Activated CD8-positive, alpha-beta T cell treated with anti-CD3 and anti-CD28 coated beads, Interleukin-2, amount 10 ng/mL, durations not matched to agents 7 days and 5 days (primary cell): ENCODE data around the gene PTPRU. TPM values are rescaled to one million over a fixed set of nuclear protein-coding genes. Genes with fewer than 3 reads are reported as not detected.

Experiments used
- ATAC-seq: fragments of 150-1000 bp; cut with Tn5 transposase; one replicate; pipeline ENCODE4 v1.10.0; 2021; ENCODE audit warnings: moderate library complexity
- CTCF ChIA-PET: fragments of 350-600 bp; sonication (Branson Sonifier 250); formaldehyde crosslinking; loops from one replicate; lab custom pipeline; 2021; ENCODE audit warnings: antibody characterized with exemption; lab: Charles Lee
- POLR2A ChIA-PET: fragments of 350-600 bp; sonication (Branson Sonifier 250); formaldehyde crosslinking; loops from one replicate; lab custom pipeline; 2021; ENCODE audit warnings: antibody characterized with exemption; lab: Charles Lee
- DNase-seq: peaks from one replicate; pipeline ENCODE4 v3.0.0-alpha.2; 2020
- H3K27ac Mint-ChIP-seq: one replicate; pipeline ENCODE4 v1.8.0; 2021; ENCODE audit warnings: mild to moderate bottlenecking, mixed read lengths
- H3K27me3 Mint-ChIP-seq: one replicate; pipeline ENCODE4 v1.8.0; 2021; ENCODE audit warnings: low read depth, mixed read lengths
- H3K36me3 Mint-ChIP-seq: one replicate; pipeline ENCODE4 v1.8.0; 2021; ENCODE audit warnings: low read depth, mixed read lengths
- H3K4me1 Mint-ChIP-seq: one replicate; pipeline ENCODE4 v1.8.0; 2021; ENCODE audit warnings: low read depth, mixed read lengths
- H3K4me3 Mint-ChIP-seq: one replicate; pipeline ENCODE4 v1.8.0; 2021; ENCODE audit warnings: mild to moderate bottlenecking, mixed read lengths
- H3K9me3 Mint-ChIP-seq: one replicate; pipeline ENCODE4 v1.8.0; 2022; ENCODE audit warnings: mixed read lengths; ENCODE audit not compliant: insufficient read depth
- total RNA-seq, 2 experiments: library from RNA; stranded (reverse); gene quantifications; one replicate each; pipeline ENCODE4 v1.2.3, GENCODE V29; 2021

The PTPRU gene
- total RNA-seq, 2 experiments from 2014 or later = 0.13 TPM; not detected in 1

DNA sequence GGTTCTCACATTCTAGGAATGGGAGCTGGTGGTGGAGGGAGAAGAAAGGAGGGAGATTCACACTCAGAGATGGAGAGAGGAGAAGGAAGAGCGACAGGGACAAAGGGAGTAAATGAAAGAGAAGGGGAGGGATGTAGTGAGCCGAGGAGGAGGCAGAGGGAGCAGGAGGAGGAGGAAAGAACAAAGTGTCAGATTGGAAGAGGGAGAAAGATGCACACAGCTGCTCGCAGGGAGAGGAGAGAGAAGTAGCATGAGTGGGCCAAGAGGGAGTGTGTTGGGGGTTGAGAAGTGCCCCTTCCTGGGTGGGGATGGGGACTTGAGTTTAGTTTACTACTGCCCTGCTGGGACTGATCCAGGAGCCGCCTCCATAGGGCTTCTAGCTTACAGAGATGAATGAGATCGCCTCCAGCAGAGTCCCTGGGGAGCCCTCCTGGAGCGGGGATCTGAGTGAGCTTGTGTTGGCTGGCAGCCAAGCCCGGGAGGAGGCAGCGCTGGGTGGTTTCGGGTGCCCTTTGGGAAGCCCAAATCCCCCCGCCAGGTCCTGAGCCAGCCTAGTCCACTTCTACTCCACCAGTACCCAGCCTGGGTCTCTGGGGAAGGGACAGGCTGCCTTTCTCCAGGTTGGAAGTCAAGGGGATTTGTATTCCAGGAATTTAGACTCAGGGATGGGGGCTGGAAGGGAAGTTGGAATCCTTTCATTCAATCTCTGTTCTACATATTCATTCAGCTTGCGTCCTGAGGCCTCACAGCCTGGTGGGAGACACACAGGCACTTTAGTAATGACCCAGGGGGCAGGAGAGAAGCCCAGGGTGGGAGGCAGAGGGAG, 20.9 kb downstream of the PTPRU start:
- peaks cover 37% of the 10 kb centered on the region for H3K27me3 Mint-ChIP-seq
- no peak overlapping the region for H3K4me3 Mint-ChIP-seq
- H3K36me3 Mint-ChIP-seq = no peaks in the 10 kb centered on the region
- no peak for ATAC-seq
- no peak overlapping the region for H3K27ac Mint-ChIP-seq
- CTCF ChIA-PET = no interaction called here
- POLR2A ChIA-PET = no interaction called here
- peaks cover 6% of the 10 kb centered on the region for H3K4me1 Mint-ChIP-seq
- no peaks in the 10 kb centered on the region for H3K9me3 Mint-ChIP-seq
- no peak for DNase-seq

DNA sequence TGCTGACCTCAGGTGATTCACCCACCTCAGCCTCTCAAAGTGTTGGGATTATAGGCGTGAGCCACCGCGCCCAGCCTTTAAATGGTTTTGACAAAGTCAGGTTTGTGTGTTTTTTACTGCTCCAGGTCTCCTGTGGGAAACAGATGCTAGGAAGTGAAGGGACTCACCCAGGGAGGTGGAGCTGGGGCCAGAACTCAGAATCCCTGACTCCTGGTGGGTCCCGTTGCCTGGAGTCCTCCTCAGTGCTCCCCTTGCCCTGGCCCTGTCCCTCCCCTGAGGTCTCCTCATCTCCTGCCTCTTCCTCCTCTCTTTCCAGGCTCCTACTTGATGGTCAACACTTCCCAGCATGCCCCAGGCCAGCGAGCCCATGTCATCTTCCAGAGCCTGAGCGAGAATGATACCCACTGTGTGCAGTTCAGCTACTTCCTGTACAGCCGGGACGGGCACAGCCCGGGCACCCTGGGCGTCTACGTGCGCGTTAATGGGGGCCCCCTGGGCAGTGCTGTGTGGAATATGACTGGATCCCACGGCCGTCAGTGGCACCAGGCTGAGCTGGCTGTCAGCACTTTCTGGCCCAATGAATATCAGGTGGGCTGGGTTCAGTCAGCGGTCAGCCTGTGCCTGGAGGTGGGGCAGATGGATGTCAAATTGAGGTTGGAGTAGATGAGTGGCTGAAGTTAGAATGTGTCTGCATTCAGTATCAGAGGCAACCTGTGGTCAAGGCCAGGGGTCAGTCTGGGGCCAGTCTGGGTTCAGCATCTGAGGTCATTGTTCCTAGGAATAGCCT, 22.1 kb downstream of the PTPRU start:
- Mint-ChIP-seq H3K9me3 (no peaks in the 10 kb centered on the region), H3K27me3 (peaks cover 43% of the 10 kb centered on the region), H3K4me1 (peaks cover 6% of the 10 kb centered on the region), H3K36me3 (no peaks in the 10 kb centered on the region), H3K27ac (no peak overlapping the region), H3K4me3 (no peak overlapping the region)
- DNase-seq (no peak), ATAC-seq (no peak)
- ChIA-PET POLR2A (no interaction called here), CTCF (no interaction called here)

DNA sequence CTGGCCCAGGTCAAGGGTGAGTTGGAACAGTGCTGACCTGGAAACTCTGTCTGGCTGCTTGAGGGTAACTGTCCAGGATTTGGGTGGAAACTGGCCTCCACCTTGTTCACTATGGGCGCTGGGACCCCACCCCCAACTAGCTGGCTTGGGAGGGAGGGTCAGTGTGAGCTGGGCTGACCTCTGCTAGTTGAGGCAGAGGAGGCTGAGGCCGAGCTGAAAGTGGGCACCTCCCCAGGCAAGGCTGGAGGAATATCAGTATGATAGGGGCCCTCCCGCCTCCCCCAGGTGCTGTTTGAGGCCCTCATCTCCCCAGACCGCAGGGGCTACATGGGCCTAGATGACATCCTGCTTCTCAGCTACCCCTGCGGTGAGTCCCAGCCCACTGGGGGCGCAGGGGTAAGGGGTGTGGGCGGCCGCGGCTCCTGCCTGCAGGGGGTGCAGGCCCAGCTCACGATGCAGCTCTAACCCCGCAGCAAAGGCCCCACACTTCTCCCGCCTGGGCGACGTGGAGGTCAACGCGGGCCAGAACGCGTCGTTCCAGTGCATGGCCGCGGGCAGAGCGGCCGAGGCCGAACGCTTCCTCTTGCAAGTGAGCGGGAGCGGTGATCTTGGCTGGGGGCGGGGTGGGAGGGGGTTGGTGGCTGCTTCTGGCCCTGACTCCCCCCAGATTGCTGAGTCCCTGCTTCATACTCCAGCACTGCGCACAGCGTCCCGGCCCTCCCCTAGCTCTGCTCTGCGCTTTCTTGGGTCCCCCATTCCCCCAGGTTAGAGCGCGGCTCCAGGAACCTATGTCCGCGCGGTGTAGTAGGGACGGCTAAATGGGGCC, 22.9 kb downstream of the PTPRU start:
- ATAC-seq = peak; percentile 54
- peak overlapping the region; percentile 49 for H3K4me3 Mint-ChIP-seq
- no peak for DNase-seq
- no peak overlapping the region for H3K27ac Mint-ChIP-seq
- ChIA-PET POLR2A (interaction anchor here (0.5 to 0.6 kb wide), 2 partner anchors 9 to 15 kb away, joined by 3 read pairs; no protein-coding TSS in a partner anchor), CTCF (no interaction called here)
- H3K27me3 Mint-ChIP-seq = peaks cover 43% of the 10 kb centered on the region
- no peaks in the 10 kb centered on the region for H3K9me3 Mint-ChIP-seq
- H3K4me1 Mint-ChIP-seq = peaks cover 6% of the 10 kb centered on the region
- H3K36me3 Mint-ChIP-seq = no peaks in the 10 kb centered on the region

DNA sequence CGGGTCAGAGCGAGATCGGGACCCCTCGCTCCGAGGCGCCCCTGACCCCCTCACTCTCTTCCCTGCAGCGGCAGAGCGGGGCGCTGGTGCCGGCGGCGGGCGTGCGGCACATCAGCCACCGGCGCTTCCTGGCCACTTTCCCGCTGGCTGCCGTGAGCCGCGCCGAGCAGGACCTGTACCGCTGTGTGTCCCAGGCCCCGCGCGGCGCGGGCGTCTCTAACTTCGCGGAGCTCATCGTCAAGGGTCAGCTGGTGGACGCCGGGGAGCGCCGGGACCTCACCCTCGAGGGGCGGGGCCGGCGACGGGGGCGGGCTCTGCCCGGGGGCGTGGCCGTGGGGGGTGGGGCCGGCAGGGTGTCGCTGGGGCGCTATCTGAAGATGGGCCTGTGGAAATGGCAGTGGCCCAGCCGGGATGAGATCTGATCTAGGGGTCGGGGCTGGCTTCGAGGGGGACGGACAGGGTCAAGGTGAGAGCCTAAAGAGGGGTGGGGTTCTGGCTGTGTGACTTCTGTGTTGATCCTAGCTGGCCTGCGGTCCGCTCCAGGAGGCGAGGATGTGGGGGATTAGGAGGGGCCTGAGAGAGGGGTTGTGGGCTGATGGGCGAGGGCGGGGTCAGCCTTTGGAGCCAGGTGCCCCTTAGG, 23.6 kb downstream of the PTPRU start:
- peak overlapping the region; percentile 53 for H3K4me3 Mint-ChIP-seq
- POLR2A ChIA-PET = interaction anchor here (0.6 kb wide), 1 partner anchor 16 kb away, joined by 3 read pairs; no protein-coding TSS in a partner anchor

DNA sequence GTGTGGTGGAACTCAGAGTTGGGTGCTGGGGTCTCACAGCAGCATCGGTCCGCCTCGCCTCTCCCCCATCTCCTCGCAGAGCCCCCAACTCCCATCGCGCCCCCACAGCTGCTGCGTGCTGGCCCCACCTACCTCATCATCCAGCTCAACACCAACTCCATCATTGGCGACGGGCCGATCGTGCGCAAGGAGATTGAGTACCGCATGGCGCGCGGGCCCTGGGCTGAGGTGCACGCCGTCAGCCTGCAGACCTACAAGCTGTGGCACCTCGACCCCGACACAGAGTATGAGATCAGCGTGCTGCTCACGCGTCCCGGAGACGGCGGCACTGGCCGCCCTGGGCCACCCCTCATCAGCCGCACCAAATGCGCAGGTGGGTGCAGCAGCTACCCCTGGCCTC, 24.2 kb downstream of the PTPRU start:
- Mint-ChIP-seq H3K27me3 (peaks cover 43% of the 10 kb centered on the region), H3K4me3 (no peak overlapping the region), H3K27ac (no peak overlapping the region), H3K9me3 (no peaks in the 10 kb centered on the region), H3K36me3 (no peaks in the 10 kb centered on the region), H3K4me1 (peaks cover 6% of the 10 kb centered on the region)
- CTCF ChIA-PET = no interaction called here
- DNase-seq = no peak
- ATAC-seq = no peak
- POLR2A ChIA-PET = no interaction called here

More for the DNA sequence above, 23.6 kb downstream of the PTPRU start:
- Mint-ChIP-seq H3K9me3 (no peaks in the 10 kb centered on the region), H3K36me3 (no peaks in the 10 kb centered on the region), H3K4me1 (peaks cover 6% of the 10 kb centered on the region), H3K27ac (no peak overlapping the region), H3K27me3 (peaks cover 43% of the 10 kb centered on the region)
- DNase-seq (peak; percentile 38), ATAC-seq (peak; percentile 85)
- CTCF ChIA-PET = no interaction called here

DNA sequence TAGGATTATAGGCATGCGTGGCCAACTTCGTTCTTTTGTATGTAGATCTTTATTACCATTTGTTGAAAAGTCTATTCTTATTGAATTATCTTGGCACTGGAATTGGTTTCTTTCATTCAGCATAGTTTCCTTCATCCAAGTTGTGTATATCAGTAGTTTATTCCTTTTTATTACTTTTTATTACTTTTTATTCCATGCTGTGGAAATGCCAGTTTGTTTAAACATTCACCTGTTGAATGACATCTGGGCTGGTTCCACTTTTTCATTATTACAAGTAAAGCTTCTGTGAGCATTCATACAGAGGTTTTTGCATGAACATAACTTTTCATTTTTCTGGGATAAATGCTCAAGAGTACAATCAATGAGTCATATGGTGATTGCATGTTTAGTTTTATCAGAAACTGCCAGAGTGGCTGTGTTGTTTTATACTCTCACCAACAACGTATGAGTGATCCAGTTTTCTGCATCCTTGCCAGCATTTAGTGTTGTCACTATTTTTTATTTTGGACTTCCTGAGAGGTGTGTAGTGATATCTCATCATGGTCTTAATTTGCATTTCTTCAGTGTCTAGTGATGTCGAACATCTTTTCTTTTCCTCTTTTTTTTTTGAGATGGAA, 28.6 kb downstream of the PTPRU start:
- DNase-seq (no peak), ATAC-seq (no peak)
- ChIA-PET POLR2A (no interaction called here), CTCF (no interaction called here)
- H3K4me1 Mint-ChIP-seq = peaks cover 6% of the 10 kb centered on the region
- H3K27me3 Mint-ChIP-seq = peaks cover 53% of the 10 kb centered on the region
- H3K4me3 Mint-ChIP-seq = no peak overlapping the region
- no peaks in the 10 kb centered on the region for H3K36me3 Mint-ChIP-seq
- H3K9me3 Mint-ChIP-seq = no peaks in the 10 kb centered on the region
- H3K27ac Mint-ChIP-seq = no peak overlapping the region

DNA sequence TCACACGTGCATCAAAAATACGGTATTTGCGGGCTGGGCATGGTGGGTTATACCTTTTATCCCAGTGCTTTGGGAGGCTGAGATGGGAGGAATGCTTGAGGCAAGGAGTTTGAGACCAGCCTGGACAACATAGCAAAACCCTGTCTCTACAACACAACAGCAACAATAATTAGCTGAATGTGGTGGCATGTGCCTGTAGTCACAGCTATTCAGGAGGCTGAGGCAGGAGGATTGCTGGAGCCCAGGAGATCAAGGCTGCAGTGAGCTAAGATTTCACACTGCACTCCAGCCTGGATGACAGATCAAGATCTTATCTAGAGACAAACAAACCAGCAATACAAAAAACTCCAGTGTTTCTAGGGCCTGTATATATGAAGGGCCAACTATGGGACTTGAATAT, 30.6 kb downstream of the PTPRU start:
- peaks cover 42% of the 10 kb centered on the region for H3K27me3 Mint-ChIP-seq
- H3K9me3 Mint-ChIP-seq = no peaks in the 10 kb centered on the region
- DNase-seq (no peak), ATAC-seq (no peak)
- POLR2A ChIA-PET = no interaction called here
- no peak overlapping the region for H3K4me3 Mint-ChIP-seq
- H3K4me1 Mint-ChIP-seq = no peaks in the 10 kb centered on the region
- no peak overlapping the region for H3K27ac Mint-ChIP-seq
- CTCF ChIA-PET = no interaction called here
- H3K36me3 Mint-ChIP-seq = no peaks in the 10 kb centered on the region

DNA sequence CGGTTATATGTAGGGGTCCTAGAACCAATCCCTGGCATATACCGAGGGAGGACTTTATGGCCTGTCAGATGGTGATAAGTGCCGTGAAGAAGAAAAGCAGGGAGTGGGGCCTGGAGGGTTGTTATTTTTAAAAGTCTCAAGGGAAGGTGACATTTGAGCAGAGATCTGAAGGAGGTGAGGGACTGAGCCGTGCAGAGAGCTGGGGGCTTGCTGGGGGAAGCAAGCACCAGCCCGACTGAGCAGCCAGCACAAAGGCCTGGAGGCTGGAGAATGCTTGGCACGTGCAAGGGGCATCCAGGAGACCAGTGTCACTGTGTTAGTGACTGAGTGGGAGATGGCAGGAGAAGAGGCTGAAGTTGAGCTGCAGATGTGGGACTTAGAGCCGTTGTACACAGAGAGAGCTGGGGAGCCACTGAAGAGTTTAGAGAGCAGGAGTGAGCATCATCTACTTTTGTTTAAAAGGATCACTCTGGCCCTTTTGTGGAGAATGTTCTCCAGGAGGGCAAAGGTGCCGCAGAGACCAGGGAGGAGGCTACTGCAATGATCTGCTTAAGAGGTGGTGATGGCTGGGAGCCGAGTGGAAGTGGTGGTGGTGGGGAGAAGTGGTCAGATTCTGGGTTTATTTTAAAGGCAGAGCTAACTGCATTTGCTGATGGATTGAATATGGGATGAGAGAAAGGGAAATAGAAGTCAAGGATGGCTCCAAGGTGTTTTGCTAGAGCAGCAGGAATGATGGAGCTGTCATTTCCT, 31.2 kb downstream of the PTPRU start:
- peaks cover 39% of the 10 kb centered on the region for H3K27me3 Mint-ChIP-seq

DNA sequence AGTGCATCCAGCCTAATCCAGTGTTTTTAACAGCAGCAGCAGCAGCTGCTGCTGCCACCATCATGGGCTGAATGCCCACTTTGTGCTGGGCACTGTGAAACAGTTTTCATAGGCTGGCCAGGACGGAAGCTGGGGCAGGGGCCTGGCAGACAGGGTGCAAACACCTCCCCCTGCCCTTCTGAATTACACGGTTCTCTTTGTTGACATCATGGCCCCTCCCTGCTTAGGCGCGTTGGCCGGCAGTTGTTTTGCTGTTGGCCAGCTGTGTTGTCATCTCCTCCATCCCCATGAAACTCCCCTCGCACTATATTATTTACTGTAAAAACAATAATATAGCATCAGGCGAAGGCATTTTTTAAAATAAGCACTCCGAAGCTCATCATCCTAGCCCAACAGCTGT, 33.1 kb downstream of the PTPRU start:
- POLR2A ChIA-PET = no interaction called here
- Mint-ChIP-seq H3K4me3 (no peak overlapping the region), H3K27ac (no peak overlapping the region), H3K27me3 (peaks cover 38% of the 10 kb centered on the region), H3K9me3 (no peaks in the 10 kb centered on the region), H3K36me3 (no peaks in the 10 kb centered on the region), H3K4me1 (no peaks in the 10 kb centered on the region)
- DNase-seq = no peak
- ATAC-seq = no peak
- CTCF ChIA-PET = no interaction called here

More for the DNA sequence above, 31.2 kb downstream of the PTPRU start:
- DNase-seq (no peak), ATAC-seq (no peak)
- H3K9me3 Mint-ChIP-seq = no peaks in the 10 kb centered on the region
- no peak overlapping the region for H3K4me3 Mint-ChIP-seq
- H3K27ac Mint-ChIP-seq = no peak overlapping the region
- CTCF ChIA-PET = interaction anchor here (0.8 kb wide), 1 partner anchor 85 kb away, joined by 3 read pairs; no protein-coding TSS in a partner anchor
- no peaks in the 10 kb centered on the region for H3K4me1 Mint-ChIP-seq
- no peaks in the 10 kb centered on the region for H3K36me3 Mint-ChIP-seq
- POLR2A ChIA-PET = no interaction called here

DNA sequence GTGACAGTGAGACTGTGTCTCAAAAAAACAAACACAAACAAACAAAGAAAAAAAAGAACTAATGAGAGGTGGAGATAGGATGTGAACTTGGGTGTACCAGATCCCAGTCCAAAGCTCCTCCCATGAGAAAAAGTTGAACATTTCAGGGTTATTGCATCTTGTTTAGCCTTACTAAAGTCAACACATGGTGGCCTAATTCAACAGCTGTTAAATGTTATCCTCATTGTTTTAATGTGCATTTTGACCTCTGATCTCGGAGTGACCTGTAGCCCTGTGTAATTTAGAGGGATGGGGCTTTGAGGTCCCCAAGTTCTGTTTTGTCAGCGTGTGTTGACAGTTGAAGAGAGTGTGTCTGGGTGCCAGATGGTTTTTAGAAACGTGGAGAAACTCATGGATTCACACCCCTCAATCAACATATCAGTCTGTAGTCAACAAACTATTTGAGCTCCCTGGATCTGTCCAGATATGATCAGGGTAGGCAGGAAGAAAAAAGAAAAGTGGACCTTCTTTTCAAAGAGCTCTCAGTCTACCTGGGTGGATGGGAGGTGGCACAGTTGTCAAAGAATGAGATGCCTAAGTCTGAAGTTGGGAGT, 34.7 kb downstream of the PTPRU start:
- ChIA-PET CTCF (no interaction called here), POLR2A (no interaction called here)
- Mint-ChIP-seq H3K9me3 (no peaks in the 10 kb centered on the region), H3K4me3 (no peak overlapping the region), H3K36me3 (no peaks in the 10 kb centered on the region), H3K4me1 (no peaks in the 10 kb centered on the region), H3K27me3 (peaks cover 38% of the 10 kb centered on the region), H3K27ac (no peak overlapping the region)
- no peak for ATAC-seq
- no peak for DNase-seq
